MM.1S (cell line): Measurements from ENCODE around the gene DGKG.

Experiments used
- CTCF ChIP-seq: fragments of 300-600 bp; sonication (generic); IDR thresholded peaks from 2 replicates; pipeline ENCODE4 v1.5.1; 2016; ENCODE audit warnings: antibody characterized with exemption, low read length, mixed read lengths
- EZH2 ChIP-seq: fragments of 300-600 bp; sonication (generic); optimal IDR thresholded peaks from 2 replicates; pipeline ENCODE3; 2017; ENCODE audit warnings: low read depth, mild to moderate bottlenecking, antibody characterized with exemption, low read length, mixed read lengths
- EZH2phosphoT487 ChIP-seq: fragments of 300-600 bp; sonication (generic); IDR thresholded peaks from 2 replicates; pipeline ENCODE4 v1.6.1; 2018; ENCODE audit warnings: antibody characterized with exemption, low read length

- TF ChIP-seq CTCF (no peak), EZH2 (no peak), EZH2phosphoT487 (no peak)
Measured at GRCh38 chr3:186361246-186361761, 730 bp downstream of the DGKG start.
